Activated CD4-positive, alpha-beta T cell treated with anti-CD3 and anti-CD28 coated beads for 24 hours (primary cell): ENCODE measurements around the gene SHQ1.
"Not testable (repeated sequence)": the region's sequence is repeated elsewhere in the genome, so short reads cannot be mapped to it uniquely, and the experiment has no call there.

Source experiments
- DNase-seq, 2 donors: peaks; one replicate each; pipeline ENCODE4 v3.0.0-alpha.2; 2020; ENCODE audit warnings: low read depth in 2 of 2

The SHQ1 gene

GRCh38 chr3:72800869-72801268, 47.4 kb downstream of the SHQ1 start:
- no peak for DNase-seq

- DNase-seq, result no peak
Observed at GRCh38 chr3:72798552-72799195, 49.6 kb downstream of the SHQ1 start.

- DNase-seq, result no peak
Observed at GRCh38 chr3:72797773-72798543, 50.3 kb downstream of the SHQ1 start.

- DNase-seq, result no peak
Observed at GRCh38 chr3:72794079-72794478, 54.2 kb downstream of the SHQ1 start.

- DNase-seq, result no peak
Observed at GRCh38 chr3:72791161-72791560, 57.1 kb downstream of the SHQ1 start.

GRCh38 chr3:72789786-72790185, 58.5 kb downstream of the SHQ1 start:
- no peak for DNase-seq

GRCh38 chr3:72788232-72788631, 60.0 kb downstream of the SHQ1 start:
- DNase-seq, result not testable (repeated sequence)

- DNase-seq, result no peak
Observed at GRCh38 chr3:72786668-72787067, 61.6 kb downstream of the SHQ1 start.

GRCh38 chr3:72784226-72784625, 64.0 kb downstream of the SHQ1 start:
- DNase-seq, result no peak

GRCh38 chr3:72782521-72782920, 65.7 kb downstream of the SHQ1 start:
- no peak for DNase-seq

GRCh38 chr3:72769758-72770540, 78.3 kb downstream of the SHQ1 start:
- no peak for DNase-seq

- no peak for DNase-seq
Observed at GRCh38 chr3:72768936-72769335, 79.3 kb downstream of the SHQ1 start.

GRCh38 chr3:72768481-72768880, 79.8 kb downstream of the SHQ1 start:
- no peak for DNase-seq

- DNase-seq, result no peak
Observed at GRCh38 chr3:72768006-72768441, 80.2 kb downstream of the SHQ1 start.

- no peak for DNase-seq
Observed at GRCh38 chr3:72766866-72767265, 81.4 kb downstream of the SHQ1 start.

GRCh38 chr3:72763751-72764440, 84.3 kb downstream of the SHQ1 start:
- DNase-seq, result no peak

- DNase-seq, result no peak
Observed at GRCh38 chr3:72761410-72761809, 86.8 kb downstream of the SHQ1 start.

GRCh38 chr3:72760225-72760624, 88.0 kb downstream of the SHQ1 start:
- no peak for DNase-seq

GRCh38 chr3:72756900-72757299, 91.3 kb downstream of the SHQ1 start:
- DNase-seq, result no peak

GRCh38 chr3:72754582-72754981, 93.7 kb downstream of the SHQ1 start:
- DNase-seq, result no peak

- no peak for DNase-seq
Observed at GRCh38 chr3:72753495-72753894, 94.8 kb downstream of the SHQ1 start.

GRCh38 chr3:72750405-72750965, 97.8 kb downstream of the SHQ1 start:
- DNase-seq, result no peak
